Measurements from ENCODE around the gene LPP.
A peak's percentile ranks its signal among the peaks of the same experiment; 100 is the strongest.

Gene LPP

DNA sequence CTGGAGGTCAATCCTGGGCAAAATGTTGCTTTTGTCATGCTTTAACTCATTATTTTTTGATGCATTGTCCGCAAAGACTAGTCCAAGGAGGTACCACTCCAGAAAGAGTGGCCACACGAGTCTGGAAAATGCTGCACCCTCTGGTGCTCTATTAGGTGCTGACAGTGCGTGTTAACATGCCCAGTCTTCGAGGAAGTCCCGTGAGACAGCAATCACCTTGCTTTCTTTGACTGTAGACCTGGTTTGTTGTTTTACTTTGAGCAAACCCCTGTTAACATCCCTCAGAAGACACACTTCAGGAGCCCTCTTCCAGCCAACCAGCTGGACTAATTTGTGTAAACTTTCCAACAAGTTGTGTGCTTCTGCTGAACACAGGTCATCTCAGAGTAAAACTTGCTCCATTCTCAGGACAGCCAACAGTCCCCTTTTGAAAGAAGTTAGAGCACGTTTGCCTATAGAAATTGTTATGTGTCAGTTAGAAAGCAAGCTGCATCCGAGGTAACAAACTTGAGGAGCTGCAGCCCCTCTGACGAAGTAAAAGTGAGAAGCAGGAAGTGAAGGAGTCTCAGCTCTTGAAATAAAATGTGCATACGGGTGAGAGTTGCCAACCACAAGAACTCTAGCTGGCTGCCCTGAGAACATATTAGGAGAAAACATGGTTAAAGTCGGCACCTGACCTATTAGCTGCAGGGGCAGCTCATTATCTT is 205.0 kb downstream of the LPP start:
- no peaks in the 10 kb centered on the region for H3K9me3 ChIP-seq (ENCODE audit: control insufficient read depth, insufficient read depth, low read length)
- H3F3A ChIP-seq (ENCODE audit: control insufficient read depth, insufficient read depth) = 0 out of 2 replicates have a peak, but pooled peaks cover 4% of the 10 kb centered on the region
- peaks cover 71% of the 10 kb centered on the region for H3K4me1 ChIP-seq (ENCODE audit: control insufficient read depth, low read length)
- no peaks in the 10 kb centered on the region for H3K9me2 ChIP-seq (replicated peaks; ENCODE audit: control insufficient read depth, low read length)
- H3K36me3 ChIP-seq (ENCODE audit: control insufficient read depth, low read length) = no peaks in the 10 kb centered on the region; the same call in 1 of the 2 replicates
- TF ChIP-seq EZH2phosphoT487 (IDR thresholded peaks at IDR 0.05; ENCODE audit: borderline replicate concordance, low read length) = no peak
- TF ChIP-seq, protein P1, sequence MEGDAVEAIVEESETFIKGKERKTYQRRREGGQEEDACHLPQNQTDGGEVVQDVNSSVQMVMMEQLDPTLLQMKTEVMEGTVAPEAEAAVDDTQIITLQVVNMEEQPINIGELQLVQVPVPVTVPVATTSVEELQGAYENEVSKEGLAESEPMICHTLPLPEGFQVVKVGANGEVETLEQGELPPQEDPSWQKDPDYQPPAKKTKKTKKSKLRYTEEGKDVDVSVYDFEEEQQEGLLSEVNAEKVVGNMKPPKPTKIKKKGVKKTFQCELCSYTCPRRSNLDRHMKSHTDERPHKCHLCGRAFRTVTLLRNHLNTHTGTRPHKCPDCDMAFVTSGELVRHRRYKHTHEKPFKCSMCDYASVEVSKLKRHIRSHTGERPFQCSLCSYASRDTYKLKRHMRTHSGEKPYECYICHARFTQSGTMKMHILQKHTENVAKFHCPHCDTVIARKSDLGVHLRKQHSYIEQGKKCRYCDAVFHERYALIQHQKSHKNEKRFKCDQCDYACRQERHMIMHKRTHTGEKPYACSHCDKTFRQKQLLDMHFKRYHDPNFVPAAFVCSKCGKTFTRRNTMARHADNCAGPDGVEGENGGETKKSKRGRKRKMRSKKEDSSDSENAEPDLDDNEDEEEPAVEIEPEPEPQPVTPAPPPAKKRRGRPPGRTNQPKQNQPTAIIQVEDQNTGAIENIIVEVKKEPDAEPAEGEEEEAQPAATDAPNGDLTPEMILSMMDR (IDR thresholded peaks at IDR 0.05; ENCODE audit: low read depth, low read length, poor library complexity, severe bottlenecking) = no peak
- no peaks in the 10 kb centered on the region for H4K20me1 ChIP-seq (ENCODE audit: control insufficient read depth, insufficient read depth, low read depth, low read length)
- H3K79me2 ChIP-seq (ENCODE audit: control insufficient read depth, low read length) = peaks cover 35% of the 10 kb centered on the region
- H3K4me3 ChIP-seq (ENCODE audit: low read length) = peak overlapping the region; percentile 63
- no peaks in the 10 kb centered on the region for H3K27me3 ChIP-seq (ENCODE audit: control insufficient read depth, low read length)
- peak overlapping the region; percentile 84 for H3K4me2 ChIP-seq (ENCODE audit: low read length)
- peak overlapping the region; percentile 48 for H3K27ac ChIP-seq (ENCODE audit: low read depth, low read length)

DNA sequence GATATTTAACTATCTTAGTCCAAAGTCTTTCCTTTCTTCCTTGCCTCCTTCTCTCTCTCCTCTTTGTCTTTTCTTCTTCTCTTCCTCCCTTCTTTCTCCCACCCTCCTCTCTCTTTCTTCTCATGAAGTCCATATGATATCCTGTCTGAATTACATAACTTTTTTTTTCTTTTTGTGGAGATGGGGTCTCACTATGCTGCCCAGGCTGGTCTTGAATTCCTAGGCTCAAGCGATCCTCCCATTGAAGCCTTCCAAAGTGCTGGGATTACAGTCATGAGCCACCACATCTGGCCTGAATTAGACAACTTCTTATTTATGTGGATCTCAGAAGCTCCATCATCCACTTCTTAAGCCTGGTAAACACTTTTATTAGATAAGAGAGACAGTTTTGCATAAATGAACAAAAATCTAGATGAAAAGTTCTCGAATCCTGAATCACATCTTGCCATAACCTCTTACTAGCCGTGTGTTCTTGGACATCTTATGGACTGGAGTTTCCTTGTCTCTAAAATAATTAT is 206.5 kb downstream of the LPP start:
- TF ChIP-seq EZH2phosphoT487 (IDR thresholded peaks at IDR 0.05; ENCODE audit: borderline replicate concordance, low read length) = no peak
- TF ChIP-seq, protein P1 (IDR thresholded peaks at IDR 0.05; ENCODE audit: low read depth, low read length, poor library complexity, severe bottlenecking) = no peak
- Histone ChIP-seq H3K4me3 (ENCODE audit: low read length) (no peak overlapping the region), H3K27me3 (ENCODE audit: control insufficient read depth, low read length) (no peaks in the 10 kb centered on the region), H3K36me3 (ENCODE audit: control insufficient read depth, low read length) (no peaks in the 10 kb centered on the region; the same call in 1 of the 2 replicates), H3K9me3 (ENCODE audit: control insufficient read depth, insufficient read depth, low read length) (no peaks in the 10 kb centered on the region), H3F3A (ENCODE audit: control insufficient read depth, insufficient read depth) (0 out of 2 replicates have a peak, but pooled peaks cover 6% of the 10 kb centered on the region), H3K79me2 (ENCODE audit: control insufficient read depth, low read length) (peaks cover 50% of the 10 kb centered on the region), H3K4me2 (ENCODE audit: low read length) (peak overlapping the region; percentile 84; the same call in 1 of the 2 replicates), H4K20me1 (ENCODE audit: control insufficient read depth, insufficient read depth, low read depth, low read length) (no peaks in the 10 kb centered on the region), H3K9me2 (replicated peaks; ENCODE audit: control insufficient read depth, low read length) (no peaks in the 10 kb centered on the region), H3K27ac (ENCODE audit: low read depth, low read length) (no peak overlapping the region), H3K4me1 (ENCODE audit: control insufficient read depth, low read length) (peaks cover 84% of the 10 kb centered on the region)

GRCh38 chr3:188361888-188362287 is 207.9 kb downstream of the LPP start:
- H3K36me3 ChIP-seq (ENCODE audit: control insufficient read depth, low read length) = no peaks in the 10 kb centered on the region; the same call in 1 of the 2 replicates
- TF ChIP-seq, protein P1 (IDR thresholded peaks at IDR 0.05; ENCODE audit: low read depth, low read length, poor library complexity, severe bottlenecking) = no peak
- TF ChIP-seq EZH2phosphoT487 (IDR thresholded peaks at IDR 0.05; ENCODE audit: borderline replicate concordance, low read length) = no peak
- H3K4me2 ChIP-seq (ENCODE audit: low read length) = peak overlapping the region; percentile 53
- H3F3A ChIP-seq (ENCODE audit: control insufficient read depth, insufficient read depth) = peaks cover 6% of the 10 kb centered on the region; the same call in 1 of the 2 replicates
- no peaks in the 10 kb centered on the region for H4K20me1 ChIP-seq (ENCODE audit: control insufficient read depth, insufficient read depth, low read depth, low read length)
- H3K79me2 ChIP-seq (ENCODE audit: control insufficient read depth, low read length) = peaks cover 61% of the 10 kb centered on the region
- no peaks in the 10 kb centered on the region for H3K9me2 ChIP-seq (replicated peaks; ENCODE audit: control insufficient read depth, low read length)
- peak overlapping the region; percentile 57 for H3K27ac ChIP-seq (ENCODE audit: low read depth, low read length)
- H3K9me3 ChIP-seq (ENCODE audit: control insufficient read depth, insufficient read depth, low read length) = no peaks in the 10 kb centered on the region
- peaks cover 97% of the 10 kb centered on the region for H3K4me1 ChIP-seq (ENCODE audit: control insufficient read depth, low read length)
- H3K27me3 ChIP-seq (ENCODE audit: control insufficient read depth, low read length) = no peaks in the 10 kb centered on the region
- H3K4me3 ChIP-seq (ENCODE audit: low read length) = peak overlapping the region; percentile 10
